WTC11 (cell line): Measurements from ENCODE around the gene ZNF423.

ENCODE experiments used
- ATF2 ChIP-seq: sonication (generic); formaldehyde crosslinking; IDR thresholded peaks from 2 replicates; pipeline ENCODE4 v1.8.1; 2022; ENCODE audit warnings: low read depth, missing genetic modification reagents, borderline replicate concordance
- CTCF ChIP-seq: fragments of 200-600 bp; IDR thresholded peaks from 2 replicates; pipeline ENCODE4 v1.8.0; 2022; ENCODE audit warnings: antibody characterized with exemption
- FOXJ3 ChIP-seq: sonication (generic); formaldehyde crosslinking; IDR thresholded peaks from 2 replicates; pipeline ENCODE4 v1.9.0; 2021; ENCODE audit warnings: missing genetic modification reagents, mild to moderate bottlenecking, borderline replicate concordance
- NFE2L1 ChIP-seq: sonication (generic); formaldehyde crosslinking; IDR thresholded peaks from 2 replicates; pipeline ENCODE4 v1.8.1; 2023; ENCODE audit warnings: missing genetic modification reagents
- STAT6 ChIP-seq: sonication (generic); formaldehyde crosslinking; conservative IDR thresholded peaks from 2 replicates; pipeline ENCODE4 v1.8.1; 2023; ENCODE audit warnings: mild to moderate bottlenecking, low read depth, missing genetic modification reagents, moderate library complexity

- TF ChIP-seq FOXJ3 (CRISPR knock-in tag), result no peak
- TF ChIP-seq STAT6 (CRISPR knock-in tag), result no peak
- no peak for TF ChIP-seq NFE2L1 (CRISPR knock-in tag)
- TF ChIP-seq CTCF, result no peak
- TF ChIP-seq ATF2 (CRISPR knock-in tag), result no peak
Measured at GRCh38 chr16:49682577-49683165, 173.2 kb downstream of the ZNF423 start.
